Esophagus (tissue), 2 donors: ENCODE results near the gene TSKU. TPM values are rescaled to one million over a fixed set of nuclear protein-coding genes. Genes with fewer than 3 reads are reported as not detected.

Experiments
- H3K27ac ChIP-seq, 2 donors: one replicate each; pipeline ENCODE4 v1.5.1; 2013; ENCODE audit warnings: low read depth in 2 of 2, mild to moderate bottlenecking in 2 of 2, inconsistent platforms in 1 of 2, low read length in 1 of 2, moderate library complexity in 1 of 2
- H3K27me3 ChIP-seq, 2 donors: one replicate each; pipeline ENCODE4 v1.6.1; 2013; ENCODE audit warnings: low read length in 2 of 2, control low read depth in 1 of 2, mild to moderate bottlenecking in 1 of 2; ENCODE audit not compliant: insufficient read depth in 2 of 2, control insufficient read depth in 1 of 2
- H3K36me3 ChIP-seq, 2 donors: one replicate each; pipeline ENCODE4 v1.6.1; 2013; ENCODE audit warnings: low read length in 1 of 2; ENCODE audit not compliant: control insufficient read depth in 2 of 2, insufficient read depth in 2 of 2
- H3K4me1 ChIP-seq, 2 donors: one replicate each; pipeline ENCODE4 v1.6.1; 2013; ENCODE audit warnings: low read length in 1 of 2; ENCODE audit not compliant: control insufficient read depth in 2 of 2, insufficient read depth in 2 of 2
- H3K4me3 ChIP-seq, 2 donors: one replicate each; pipeline ENCODE4 v1.5.1; 2013; ENCODE audit warnings: low read length in 2 of 2, mild to moderate bottlenecking in 2 of 2, low read depth in 1 of 2, moderate library complexity in 1 of 2
- H3K9me3 ChIP-seq, 2 donors: one replicate each; pipeline ENCODE4 v1.6.1; 2013; ENCODE audit warnings: mild to moderate bottlenecking in 2 of 2, low read depth in 1 of 2, low read length in 1 of 2, moderate library complexity in 1 of 2; ENCODE audit not compliant: control insufficient read depth in 2 of 2, insufficient read depth in 1 of 2
- WGBS, 2 donors: extraction: QIAGEN DNeasy Blood & Tissue Kit; methylation state at CpG; one replicate each; pipeline ENCODE4 v1.1.7; 2013; 5-methylcytosine and 5-hydroxymethylcytosine counted together
- polyA plus RNA-seq, 2 donors: library from polyadenylated mRNA; stranded (reverse); fragments of 200-250 nt; gene quantifications; one replicate each; pipeline ENCODE4 v1.2.3, GENCODE V29; 2013
- donor health status: healthy with polysubstance abuse.
- donor health status: Bipolar disorder and iron deficiency.

The TSKU gene
- polyA plus RNA-seq, 2 donors, result 23.9 to 34.8 TPM

GRCh38 chr11:76799066-76799804 is 16.1 kb downstream of the TSKU start:
- Histone ChIP-seq H3K4me3 (no peak overlapping the region), H3K9me3 (no peaks in the 10 kb centered on the region), H3K27ac (peak overlapping the region; percentile 32 to 89), H3K36me3 (peaks cover 0 to 23% of the 10 kb centered on the region in 2 donors), H3K4me1 (peaks cover 9 to 36% of the 10 kb centered on the region in 2 donors), H3K27me3 (no peaks in the 10 kb centered on the region)
- WGBS, 2 donors, result 7 to 9% methylated on average over 42 to 47 of the region's 47 CpGs

DNA sequence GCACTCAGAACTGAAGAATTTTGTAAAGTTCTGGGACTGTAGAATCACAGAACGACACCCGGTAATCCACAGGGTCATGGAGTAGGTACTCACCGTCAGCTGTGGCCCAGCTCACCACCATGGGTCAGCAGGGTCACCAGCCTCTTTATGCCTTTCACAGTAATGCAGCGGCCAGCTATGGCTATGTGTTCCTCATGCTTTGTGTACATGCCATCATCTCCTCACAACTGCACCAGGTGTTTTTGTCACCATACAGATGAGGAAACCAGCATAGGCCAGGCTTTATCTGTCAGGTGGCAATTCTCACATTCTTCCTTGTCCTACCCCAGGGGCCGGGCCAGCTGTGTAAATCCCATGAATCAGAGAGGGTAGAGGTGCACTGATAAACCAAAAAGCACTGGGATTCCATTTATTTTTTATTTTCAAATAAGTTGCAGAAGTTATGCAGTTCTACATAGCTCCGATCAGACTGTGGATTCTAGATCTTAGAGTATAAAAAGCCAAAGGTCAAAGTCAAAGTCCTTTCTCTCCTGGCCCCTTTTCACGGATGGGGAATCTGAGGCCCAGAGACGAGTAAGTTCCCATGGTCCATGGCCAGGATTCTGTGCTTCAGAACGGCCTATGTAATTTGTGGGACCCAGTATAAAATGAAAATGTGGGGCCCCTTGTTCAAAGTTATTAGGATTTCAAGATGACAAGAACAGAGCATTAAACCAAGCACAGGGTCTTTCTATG is 17.5 kb downstream of the TSKU start:
- 73 to 86% methylated on average over 9 of the region's 9 CpGs for WGBS, 2 donors
- H3K27ac ChIP-seq, result peak overlapping the region; percentile 19 to 36
- peaks cover 4 to 32% of the 10 kb centered on the region in 2 donors for H3K4me1 ChIP-seq
- H3K36me3 ChIP-seq, result peaks cover 0 to 15% of the 10 kb centered on the region in 2 donors
- no peaks in the 10 kb centered on the region for H3K9me3 ChIP-seq
- no peaks in the 10 kb centered on the region for H3K27me3 ChIP-seq
- no peak overlapping the region for H3K4me3 ChIP-seq

GRCh38 chr11:76801225-76801624 is 18.1 kb downstream of the TSKU start:
- no peak overlapping the region for H3K4me3 ChIP-seq
- peaks cover 6 to 26% of the 10 kb centered on the region in 2 donors for H3K4me1 ChIP-seq
- H3K36me3 ChIP-seq, result peaks cover 0 to 9% of the 10 kb centered on the region in 2 donors
- H3K9me3 ChIP-seq, result no peaks in the 10 kb centered on the region
- 75 to 83% methylated on average over 2 of the region's 2 CpGs for WGBS, 2 donors
- no peaks in the 10 kb centered on the region for H3K27me3 ChIP-seq
- peak overlapping the region in 1 of 2 donors; percentile 19 for H3K27ac ChIP-seq

DNA sequence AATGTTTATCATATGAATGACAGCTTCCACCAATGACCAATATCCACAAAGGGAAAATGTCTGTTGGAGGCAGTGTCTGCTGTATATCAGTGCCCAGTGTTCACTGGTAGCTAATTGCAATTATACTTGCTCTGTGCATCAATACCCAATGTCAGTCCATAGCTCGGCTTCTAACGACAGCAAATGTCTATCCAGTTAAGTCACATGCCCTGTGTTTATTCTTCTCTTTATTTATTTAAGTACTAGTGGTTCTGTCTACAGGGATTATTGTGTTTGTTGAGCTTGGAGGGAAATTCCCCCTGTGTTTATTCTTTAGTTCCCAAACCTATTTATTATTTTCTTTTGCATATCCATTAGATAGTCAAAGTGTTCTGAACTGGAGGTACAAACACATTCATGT is 18.6 kb downstream of the TSKU start:
- WGBS, 2 donors, result 32 to 46% methylated on average over 2 of the region's 2 CpGs
- Histone ChIP-seq H3K27ac (no peak overlapping the region), H3K9me3 (no peaks in the 10 kb centered on the region), H3K36me3 (peaks cover 0 to 4% of the 10 kb centered on the region in 2 donors), H3K27me3 (no peaks in the 10 kb centered on the region), H3K4me1 (peaks cover 6 to 22% of the 10 kb centered on the region in 2 donors), H3K4me3 (no peak overlapping the region)

DNA sequence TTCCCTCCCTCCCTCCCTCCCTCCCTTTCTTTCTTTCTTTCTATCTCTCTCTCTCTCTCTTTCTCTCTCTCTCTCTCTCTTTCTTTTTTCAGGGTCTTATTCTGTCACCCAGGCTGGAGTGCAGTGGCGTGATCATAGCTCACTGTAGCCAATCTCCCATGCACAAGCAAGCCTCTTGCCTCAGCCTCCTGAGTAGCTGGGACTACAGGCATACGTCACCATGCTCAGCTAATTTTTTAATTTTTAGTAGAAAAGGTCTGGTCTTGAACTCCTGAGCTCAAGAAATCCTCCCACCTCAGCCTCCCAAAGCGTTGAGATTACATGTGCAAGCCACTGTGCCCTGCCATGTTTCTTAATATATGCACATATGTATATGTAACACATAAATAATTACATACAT is 19.0 kb downstream of the TSKU start:
- peaks cover 5 to 20% of the 10 kb centered on the region in 2 donors for H3K4me1 ChIP-seq
- H3K9me3 ChIP-seq, result no peaks in the 10 kb centered on the region
- no peaks in the 10 kb centered on the region for H3K27me3 ChIP-seq
- no peaks in the 10 kb centered on the region for H3K36me3 ChIP-seq
- H3K4me3 ChIP-seq, result no peak overlapping the region
- H3K27ac ChIP-seq, result no peak overlapping the region
- 78 to 90% methylated on average over 3 of the region's 3 CpGs for WGBS, 2 donors

DNA sequence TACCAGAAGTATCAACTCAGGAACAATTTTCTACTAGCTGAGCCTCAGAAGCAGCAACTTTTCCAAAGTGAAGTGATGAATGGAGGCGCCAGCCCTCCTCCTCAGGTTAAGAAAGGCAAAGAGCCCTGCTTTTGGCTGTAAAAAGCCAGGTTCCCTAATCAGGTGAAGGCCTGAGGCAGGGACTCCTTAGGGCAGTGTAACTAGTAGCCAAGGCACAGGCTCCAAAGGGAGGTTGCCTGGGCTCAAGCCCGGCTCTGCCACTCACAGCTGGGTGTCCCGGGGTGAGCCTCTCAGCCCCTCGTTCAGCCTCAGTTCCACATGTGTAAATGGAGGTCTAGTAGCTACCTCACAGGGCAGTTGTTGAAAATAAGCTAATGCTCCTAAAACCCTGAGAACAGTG is 19.5 kb downstream of the TSKU start:
- no peaks in the 10 kb centered on the region for H3K36me3 ChIP-seq
- H3K27ac ChIP-seq, result no peak overlapping the region
- peaks cover 5 to 20% of the 10 kb centered on the region in 2 donors for H3K4me1 ChIP-seq

DNA sequence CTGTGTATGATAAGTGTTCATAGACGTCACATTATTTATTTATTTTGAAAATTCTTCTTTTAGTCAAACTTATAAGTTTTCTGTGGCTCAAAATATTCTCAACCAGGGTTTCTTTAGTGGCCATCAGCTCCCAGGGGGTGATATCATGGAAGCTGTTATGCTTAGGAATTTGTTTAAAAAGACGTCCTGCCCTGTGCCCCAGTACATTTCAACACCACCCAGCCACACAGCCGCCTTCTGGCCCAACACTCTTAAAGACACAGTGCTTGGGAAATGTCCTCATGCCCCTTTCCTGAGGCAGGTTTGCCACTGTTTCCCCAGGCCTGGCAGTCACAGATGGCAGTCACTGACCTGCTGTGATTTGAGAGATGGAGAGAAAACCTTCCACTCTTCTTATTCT is 19.9 kb downstream of the TSKU start:
- no peak overlapping the region for H3K27ac ChIP-seq
- H3K4me3 ChIP-seq, result no peak overlapping the region
- peaks cover 5 to 20% of the 10 kb centered on the region in 2 donors for H3K4me1 ChIP-seq
- H3K36me3 ChIP-seq, result no peaks in the 10 kb centered on the region
- no peaks in the 10 kb centered on the region for H3K27me3 ChIP-seq
- 36 to 45% methylated on average over 3 of the region's 3 CpGs for WGBS, 2 donors
- no peaks in the 10 kb centered on the region for H3K9me3 ChIP-seq

More for the DNA sequence above, 19.5 kb downstream of the TSKU start:
- no peaks in the 10 kb centered on the region for H3K27me3 ChIP-seq
- 54 to 80% methylated on average over 4 of the region's 4 CpGs for WGBS, 2 donors
- H3K4me3 ChIP-seq, result no peak overlapping the region
- no peaks in the 10 kb centered on the region for H3K9me3 ChIP-seq

DNA sequence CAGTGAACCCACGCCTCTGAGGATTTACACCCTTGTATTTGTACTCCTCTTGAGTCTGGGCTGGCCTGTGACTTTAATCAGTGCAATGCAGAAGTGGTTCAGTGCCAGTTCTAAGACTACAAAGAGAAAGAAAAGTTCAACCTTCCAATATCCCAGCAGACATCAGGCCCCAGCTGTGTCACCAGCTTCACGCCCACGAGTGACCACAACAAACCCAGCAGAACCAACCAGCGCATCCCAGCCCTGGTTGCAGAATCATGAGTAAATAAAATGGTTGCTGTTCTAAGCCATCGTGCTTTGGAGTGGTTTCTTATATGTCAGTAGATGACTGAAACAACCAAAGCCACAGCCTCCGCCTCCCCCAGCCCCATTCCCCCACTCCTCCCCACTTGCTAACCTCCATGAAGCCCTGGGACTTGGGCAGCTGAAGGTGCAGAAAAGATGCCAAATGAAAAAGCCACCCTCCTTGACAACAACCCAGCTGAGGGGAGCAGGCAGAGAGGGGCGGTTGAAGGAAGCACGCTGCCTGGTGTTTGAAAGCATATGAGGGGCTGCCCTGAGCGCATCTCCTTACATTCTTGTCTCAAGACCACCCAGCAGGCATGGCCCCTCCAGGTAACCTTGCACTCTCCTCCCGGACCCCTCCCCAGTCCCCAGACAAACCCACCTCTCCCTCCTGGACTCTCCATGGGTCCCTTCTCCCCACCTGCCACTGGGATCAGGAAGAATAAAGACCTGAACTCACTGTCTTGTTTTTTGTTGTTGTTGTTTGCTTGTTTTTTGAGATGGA is 20.9 kb downstream of the TSKU start:
- peaks cover 5 to 11% of the 10 kb centered on the region in 2 donors for H3K4me1 ChIP-seq
- no peaks in the 10 kb centered on the region for H3K27me3 ChIP-seq
- H3K9me3 ChIP-seq, result no peaks in the 10 kb centered on the region
- no peak overlapping the region for H3K4me3 ChIP-seq
- H3K36me3 ChIP-seq, result no peaks in the 10 kb centered on the region
- peak overlapping the region in 1 of 2 donors; percentile 6 for H3K27ac ChIP-seq
- WGBS, 2 donors, result 70 to 75% methylated on average over 10 of the region's 10 CpGs

DNA sequence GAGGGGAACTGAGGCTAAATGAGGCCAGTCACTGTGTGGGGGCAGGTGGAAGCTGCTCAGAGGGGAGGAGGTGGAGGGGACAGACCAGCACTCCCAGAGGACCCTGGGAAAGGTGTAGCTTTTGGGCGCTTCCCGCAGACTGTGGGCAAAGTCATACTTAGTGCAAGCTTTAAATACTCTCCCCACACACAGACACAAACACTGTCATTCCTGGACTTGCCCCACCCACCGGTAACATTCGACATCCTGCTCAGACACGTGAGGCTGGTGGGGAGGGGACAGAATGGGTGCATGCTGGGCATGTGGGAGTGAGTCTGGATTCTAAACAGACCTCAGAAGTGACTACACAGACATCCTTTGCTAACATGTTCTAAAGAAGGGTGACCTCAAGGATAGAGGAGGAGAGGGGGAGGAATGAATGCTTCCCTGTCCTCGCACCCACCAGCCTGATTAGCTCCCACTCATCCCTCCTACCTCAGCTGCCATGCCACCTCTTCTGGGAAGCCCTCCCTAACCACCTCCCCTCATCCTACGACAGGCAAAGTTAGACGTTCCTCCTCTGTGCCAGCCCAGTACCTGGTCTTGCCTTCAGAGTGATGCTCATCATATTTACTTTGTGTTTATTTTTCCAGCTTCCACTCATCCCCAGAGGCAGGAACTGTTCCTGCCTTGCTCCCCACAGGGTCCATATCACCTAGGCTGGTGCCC is 22.2 kb downstream of the TSKU start:
- Histone ChIP-seq H3K4me3 (no peak overlapping the region), H3K27me3 (no peaks in the 10 kb centered on the region), H3K36me3 (no peaks in the 10 kb centered on the region), H3K9me3 (no peaks in the 10 kb centered on the region), H3K4me1 (peaks cover 3 to 9% of the 10 kb centered on the region in 2 donors), H3K27ac (no peak overlapping the region)
- WGBS, 2 donors, result 39 to 47% methylated on average over 8 of the region's 8 CpGs
